ENCODE measurements around the gene GABRA5.
"Not testable (repeated sequence)": the region's sequence is repeated elsewhere in the genome, so short reads cannot be mapped to it uniquely, and the experiment has no call there.

GABRA5 gene

DNA sequence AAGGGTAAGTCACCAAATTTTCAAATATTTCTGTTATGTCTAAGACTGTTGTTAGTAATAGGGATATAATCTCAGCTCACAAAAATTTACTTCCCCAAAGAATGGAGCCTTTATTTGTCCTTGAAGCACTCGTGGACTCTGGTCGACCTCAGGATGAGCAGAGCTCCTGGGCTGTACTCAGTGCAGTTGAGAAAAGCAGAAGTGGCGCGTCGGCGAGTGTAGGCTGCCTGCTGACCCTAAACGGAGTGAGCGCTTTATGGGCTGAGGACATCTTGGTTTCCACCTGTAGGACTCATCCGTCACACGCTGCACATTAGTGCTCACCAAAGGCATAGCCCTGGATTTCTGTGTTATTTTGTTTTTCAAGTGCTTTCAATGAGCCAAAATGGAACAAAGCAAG is 11.0 kb downstream of the GABRA5 start:
- no peak for DNase-seq (ENCODE audit: low read depth in 2 of 2)

DNA sequence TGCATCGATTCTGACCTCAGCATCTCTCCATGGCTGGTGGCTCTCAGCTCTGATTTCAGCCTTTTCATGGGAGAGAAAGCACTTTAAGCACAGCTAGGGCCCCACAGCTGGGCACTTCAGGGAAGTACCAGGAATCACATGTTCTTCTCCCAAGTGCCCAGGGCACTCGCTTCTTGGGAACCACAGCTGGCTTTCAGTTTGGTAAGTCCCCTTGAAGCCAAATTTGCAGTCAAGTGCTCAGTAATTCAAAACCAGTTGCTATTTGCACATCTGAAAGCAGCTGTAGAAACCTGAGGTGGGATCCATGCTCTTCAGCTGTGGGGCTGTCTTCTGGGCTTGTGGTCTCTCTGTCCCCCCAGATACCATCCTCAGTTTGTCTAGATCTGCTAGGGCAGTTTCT is 12.8 kb downstream of the GABRA5 start:
- DNase-seq (ENCODE audit: low read depth in 2 of 2) = no peak

DNA sequence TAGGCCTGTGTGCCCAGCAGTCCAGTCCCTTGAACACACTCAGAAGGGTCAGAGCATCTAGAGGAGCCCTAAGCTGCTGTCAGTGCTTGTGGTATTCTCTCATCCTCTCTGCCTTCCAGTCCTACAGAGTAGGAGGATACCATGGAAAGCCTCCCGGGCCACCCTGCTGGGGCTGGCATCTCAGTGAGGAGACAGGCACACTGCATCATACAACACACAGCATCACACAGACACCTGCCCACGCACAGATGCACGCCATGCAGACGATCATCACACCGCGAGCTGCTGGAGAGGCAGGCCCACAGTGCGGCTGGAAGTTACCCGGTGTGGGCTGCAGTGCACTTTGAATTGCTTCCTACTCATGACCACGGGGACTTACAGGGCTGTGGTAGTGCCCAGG is 15.2 kb downstream of the GABRA5 start:
- no peak for DNase-seq (ENCODE audit: low read depth in 2 of 2)

DNA sequence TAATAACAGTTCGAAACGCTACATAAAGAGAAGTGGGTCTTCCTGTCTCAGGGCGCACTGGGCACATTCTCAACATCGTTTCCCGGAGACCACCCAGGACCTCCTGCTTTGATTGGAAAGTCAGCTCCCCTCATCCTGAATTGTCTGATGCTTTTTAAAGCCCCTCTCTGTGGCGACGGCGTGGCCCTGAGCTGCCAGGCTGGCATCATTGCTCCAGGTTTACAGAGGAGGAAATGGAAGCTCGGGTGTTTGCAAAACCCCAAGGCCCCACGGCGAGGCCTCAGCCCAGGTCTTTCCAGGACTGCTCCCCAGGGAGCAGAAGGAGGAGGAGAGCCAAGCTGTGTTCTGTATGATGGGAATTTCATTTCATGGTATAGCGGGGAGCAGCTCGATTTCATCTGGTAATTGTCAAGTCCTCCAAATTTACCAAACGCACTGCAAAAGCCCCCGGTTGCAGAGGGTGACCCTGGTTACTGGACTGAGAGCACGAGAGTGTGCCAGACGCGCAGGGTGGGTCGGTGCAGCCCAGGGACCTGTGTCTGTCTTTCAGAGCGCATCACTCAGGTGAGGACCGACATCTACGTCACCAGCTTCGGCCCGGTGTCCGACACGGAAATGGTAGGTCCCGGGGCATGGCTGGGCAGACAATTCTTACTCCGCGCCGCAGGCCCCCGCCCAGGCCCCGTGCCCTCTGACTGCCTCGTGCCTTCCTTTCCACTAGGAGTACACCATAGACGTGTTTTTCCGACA is 15.9 kb downstream of the GABRA5 start:
- DNase-seq (ENCODE audit: low read depth in 2 of 2) = no peak

DNA sequence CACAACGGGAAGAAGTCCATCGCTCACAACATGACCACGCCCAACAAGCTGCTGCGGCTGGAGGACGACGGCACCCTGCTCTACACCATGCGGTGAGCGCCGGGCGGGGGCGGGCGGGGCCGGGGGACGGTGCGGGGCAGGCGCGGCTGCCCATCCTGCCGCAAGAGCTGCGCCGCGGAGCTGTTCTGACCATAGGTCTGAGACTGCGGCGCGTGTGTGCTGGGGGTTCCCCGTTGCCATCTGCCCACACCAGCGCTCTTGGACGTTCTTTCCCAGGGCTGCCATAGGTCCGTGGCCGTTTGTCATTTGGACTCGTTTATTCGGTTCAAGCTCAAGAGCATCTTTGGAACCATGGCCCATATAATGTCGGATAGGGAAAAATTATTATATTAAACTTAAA is 16.6 kb downstream of the GABRA5 start:
- no peak for DNase-seq (ENCODE audit: low read depth in 2 of 2)

DNA sequence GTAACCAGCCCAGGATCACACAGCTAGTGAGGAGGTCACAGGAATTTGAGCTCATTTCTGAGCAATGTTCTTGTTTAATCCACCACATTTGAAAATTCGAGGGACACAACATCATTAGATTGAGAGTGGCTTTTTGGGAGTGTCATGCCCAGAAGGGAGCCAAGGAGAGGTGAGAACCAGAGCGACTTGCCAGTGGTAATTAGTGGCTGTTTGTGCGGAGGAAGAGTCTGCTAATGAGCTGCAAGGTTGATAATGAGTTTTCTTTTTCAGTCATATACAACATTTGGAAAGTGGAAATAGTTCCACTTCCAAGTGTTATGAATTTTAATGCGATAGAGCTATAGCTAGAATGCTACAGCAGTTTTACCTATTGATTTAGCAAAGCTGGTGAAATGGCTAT is 19.7 kb downstream of the GABRA5 start:
- DNase-seq (ENCODE audit: low read depth in 2 of 2) = no peak

DNA sequence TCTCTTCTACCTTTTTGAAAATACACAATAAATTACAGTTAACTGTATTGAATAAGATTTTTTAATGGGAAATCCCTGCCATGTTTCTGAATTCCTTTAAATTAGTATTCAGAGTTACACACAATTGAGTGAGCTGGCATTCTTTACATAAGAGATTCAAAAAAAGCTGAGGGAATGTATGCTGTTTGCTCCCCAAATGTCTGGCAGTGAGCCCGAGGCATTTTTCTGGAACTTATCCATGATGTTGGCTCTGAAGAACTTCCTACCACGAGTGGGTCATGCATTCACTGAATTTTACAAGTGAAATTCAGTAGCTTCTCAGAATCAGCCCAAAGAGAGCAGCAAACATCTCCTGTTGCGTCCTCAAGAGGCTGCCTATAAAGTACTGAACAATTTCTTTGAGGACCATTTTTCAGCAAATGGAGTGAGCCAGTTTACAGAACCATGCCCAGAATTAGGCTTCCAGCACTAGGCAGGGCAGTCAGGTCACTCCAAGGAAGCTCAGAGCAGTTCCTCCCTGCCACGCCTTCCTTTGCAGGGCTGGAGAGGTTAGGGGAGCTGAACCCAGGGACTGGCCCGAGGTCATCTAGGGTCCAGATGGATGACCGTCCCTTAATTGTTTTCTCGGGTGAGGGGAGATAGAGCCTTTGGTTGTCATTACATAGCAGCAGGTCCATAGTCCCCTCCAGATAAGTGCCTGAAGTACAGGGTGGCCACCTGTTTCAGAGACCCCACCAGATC is 21.2 kb downstream of the GABRA5 start:
- no peak for DNase-seq (ENCODE audit: low read depth in 2 of 2)

DNA sequence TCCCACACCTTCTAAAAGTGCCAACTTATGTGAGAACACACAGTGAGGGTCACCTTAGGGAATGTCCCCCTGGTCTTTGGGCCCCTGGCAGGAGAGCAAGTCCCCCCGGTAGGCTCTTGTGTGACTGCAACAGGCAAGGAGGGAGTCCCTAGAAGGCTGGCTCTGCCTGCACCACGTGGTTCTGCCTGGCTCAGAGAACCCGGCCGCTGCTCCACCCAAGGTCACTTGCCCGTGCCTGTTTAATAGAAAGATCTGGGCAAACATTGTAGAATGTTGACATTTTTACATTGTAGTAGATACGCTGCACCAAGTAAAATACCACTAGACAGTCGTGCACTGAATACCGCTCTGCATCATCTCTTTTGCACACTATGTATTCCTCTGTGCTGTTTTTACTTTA is 21.9 kb downstream of the GABRA5 start:
- no peak for DNase-seq (ENCODE audit: low read depth in 2 of 2)

DNA sequence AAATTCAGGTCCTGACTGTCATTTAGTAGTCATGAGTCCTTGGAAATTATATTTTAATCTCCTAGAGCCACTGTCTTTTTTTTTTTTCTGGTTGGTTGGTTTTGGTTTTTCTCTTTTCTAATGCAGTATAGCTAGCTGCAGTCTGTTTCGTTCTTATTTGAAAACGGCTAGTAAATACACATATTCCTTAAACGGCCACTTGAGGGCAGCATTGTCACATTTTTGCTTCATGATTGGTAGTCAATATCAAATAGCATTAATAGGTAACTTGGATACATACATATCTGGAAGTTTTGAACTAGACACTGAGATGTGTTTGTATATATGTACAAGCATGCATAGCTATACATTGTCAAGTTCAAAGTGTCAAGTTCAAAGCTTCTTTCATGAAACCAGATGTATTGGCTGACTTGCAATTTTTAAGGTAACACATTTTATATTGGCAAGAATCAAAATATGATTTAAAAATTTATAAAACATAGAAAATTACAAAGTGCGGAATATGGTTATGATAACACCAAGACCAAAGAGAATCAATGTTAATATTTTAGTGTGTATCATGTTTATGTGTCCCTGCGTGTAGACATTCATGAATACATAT is 22.5 kb downstream of the GABRA5 start:
- DNase-seq (ENCODE audit: low read depth in 2 of 2) = peak; percentile 9 to 51

DNA sequence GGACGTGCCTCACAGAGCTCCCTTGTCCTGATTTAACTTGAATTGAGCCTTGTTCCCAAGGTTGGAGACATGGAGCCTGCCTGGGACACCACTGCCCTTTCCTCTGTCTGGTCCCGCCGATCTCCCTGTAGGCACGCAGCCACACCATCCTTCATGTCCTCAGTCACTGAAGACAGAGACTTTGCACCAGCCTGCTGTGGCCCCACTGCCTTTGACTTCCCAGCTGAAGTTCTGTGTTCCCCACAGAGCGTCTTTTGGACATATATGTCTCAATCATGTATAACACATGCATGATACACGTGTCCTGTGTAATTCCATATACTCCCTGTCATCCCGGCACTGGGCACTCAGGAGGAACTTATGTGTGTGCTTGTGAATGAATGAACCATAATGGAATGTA is 23.6 kb downstream of the GABRA5 start:
- no peak for DNase-seq (ENCODE audit: low read depth in 2 of 2)

DNA sequence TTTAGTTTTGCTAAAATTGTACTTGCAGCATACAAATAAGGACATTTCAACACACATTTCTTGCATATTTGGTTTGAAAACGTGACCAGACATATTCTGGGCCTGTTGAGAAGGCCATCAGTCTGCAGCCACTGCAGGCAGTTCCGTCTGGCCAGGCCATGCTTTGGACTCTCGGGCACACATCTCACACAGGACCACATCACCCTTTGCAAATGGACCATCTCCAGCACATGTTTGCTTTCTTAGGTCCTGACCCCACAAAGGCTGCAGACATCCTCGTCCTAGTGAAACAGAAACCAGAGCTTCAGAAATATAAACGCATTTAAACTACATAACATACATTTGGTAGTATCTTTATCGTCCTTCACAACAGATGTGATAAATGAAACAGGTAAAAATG is 24.1 kb downstream of the GABRA5 start:
- no peak for DNase-seq (ENCODE audit: low read depth in 2 of 2)

DNA sequence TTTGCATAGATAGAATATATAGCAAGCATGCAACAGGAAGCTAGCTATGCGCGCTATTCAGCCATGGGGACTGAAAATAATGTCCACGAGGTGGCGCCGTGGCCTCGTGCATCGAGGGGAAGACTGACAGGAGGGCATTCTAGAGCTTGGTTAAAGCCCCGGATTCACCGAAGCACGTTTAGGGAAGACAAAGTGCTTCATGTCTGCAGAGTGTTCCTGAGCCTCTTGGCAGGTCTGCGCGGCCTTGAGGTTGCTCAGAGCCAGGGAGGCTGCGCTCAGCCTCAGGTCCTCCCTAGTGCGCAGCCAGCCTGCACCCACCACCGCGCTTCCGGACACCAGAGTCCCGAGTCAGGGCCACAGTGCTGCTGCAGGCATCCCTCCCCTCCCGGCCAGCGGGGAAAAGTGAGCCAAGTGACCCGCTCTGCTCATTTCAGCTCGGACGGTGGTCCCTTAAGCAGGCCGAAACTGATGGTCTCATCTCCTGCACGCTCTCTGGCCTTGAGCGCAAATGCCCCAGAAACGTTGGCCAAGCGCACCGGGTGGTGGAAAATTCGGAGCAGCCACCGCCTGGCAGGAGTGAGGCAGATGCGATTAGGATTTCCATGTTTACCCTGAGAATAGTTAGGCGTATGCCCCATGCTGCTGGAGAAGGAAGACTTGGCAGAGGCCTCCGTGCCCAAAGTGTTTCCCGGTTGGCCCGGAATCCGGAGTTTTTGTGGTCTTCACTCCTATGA is 24.8 kb downstream of the GABRA5 start:
- DNase-seq (ENCODE audit: low read depth in 2 of 2) = peak; percentile 7 to 53

DNA sequence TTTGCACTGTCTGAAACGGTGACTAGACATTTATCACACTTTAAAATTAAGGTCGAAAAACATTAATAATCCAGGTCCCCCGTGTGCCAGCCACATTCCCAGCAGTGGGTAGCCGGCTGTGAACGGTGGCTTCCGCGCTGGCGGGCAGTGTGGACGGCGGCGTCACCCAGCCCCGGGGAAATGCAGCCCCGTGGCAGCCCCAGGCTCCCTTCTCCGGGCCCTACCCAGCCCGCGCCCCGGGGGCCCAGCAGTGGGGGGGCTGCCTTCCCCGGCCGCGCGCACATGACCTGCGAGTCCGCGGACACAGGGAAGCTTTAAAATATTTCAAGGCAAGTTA is 25.3 kb downstream of the GABRA5 start:
- no peak for DNase-seq (ENCODE audit: low read depth in 2 of 2)

DNA sequence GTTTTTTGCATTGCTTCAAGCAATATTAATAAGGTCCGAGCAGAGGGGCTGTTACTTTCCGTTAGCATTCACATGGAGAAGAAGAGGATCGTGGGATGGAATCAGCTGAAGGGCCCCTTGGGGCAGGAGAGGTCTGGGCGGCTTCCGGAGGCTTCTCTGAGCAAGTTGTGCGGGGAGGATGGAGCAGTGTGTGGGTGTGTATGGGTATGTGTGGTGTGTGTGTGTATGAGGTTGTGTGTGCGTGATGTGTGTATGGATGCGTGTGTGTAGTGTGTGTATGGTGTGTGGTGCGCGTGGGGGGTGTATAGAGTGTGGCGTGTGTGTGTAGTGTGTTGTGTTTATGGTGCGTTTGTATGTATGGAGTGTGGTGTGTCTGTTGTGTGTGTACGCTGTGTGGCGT is 25.8 kb downstream of the GABRA5 start:
- DNase-seq (ENCODE audit: low read depth in 2 of 2) = no peak

DNA sequence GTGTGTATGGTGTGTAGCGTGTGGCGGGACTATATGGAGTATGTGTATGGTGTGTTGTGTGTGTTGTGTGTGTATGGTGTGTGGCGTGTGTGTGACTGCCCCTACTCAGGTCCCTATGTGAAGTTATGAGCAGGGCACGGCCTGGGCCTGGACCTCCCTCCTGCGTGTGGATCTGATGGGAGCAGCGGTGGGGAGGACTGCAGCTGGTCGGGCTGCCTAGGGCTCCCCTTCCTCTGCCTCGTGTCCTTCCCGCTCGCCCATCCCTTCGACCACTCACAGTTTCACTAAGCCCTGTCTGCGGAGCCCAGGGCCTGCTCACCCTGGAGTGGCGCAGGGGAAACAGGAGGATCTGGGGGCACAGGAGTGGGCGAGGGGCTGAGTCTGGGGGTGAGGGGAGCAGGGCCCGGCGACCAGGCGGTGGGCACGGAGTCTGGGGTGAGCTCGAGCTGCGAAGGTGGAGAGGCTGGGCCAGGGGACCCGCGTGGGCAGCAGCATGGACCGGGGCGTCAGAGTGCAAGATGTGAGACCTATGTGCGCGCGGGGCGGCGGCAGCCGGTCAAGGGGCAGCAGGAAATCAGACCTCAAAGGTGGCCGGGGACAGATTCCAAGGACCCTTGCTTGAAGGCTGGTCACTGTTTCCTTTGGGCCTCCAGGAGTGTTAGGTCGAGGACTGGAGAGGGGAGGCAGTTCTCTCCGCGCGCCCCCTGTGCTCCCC is 26.6 kb downstream of the GABRA5 start:
- DNase-seq (ENCODE audit: low read depth in 2 of 2) = no peak

DNA sequence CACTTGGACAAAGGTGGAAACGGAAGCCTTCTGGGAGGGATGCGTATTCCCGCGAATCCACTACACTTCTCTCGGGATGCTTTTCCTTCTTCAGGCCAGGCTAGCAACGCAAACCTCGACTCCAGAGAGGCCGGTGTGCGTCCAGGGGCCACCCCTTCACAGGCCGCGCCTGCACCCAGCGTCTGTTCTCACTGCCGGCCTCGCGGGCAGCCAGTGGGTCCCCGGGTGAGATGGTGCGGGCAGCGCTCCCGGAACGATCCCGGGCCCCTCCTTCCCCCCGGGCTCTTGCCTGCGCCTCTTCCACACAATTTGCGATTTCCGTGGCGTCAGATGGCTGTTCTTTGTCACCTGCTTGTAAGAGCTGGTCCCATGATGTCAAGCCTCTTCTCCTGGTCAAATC is 27.3 kb downstream of the GABRA5 start:
- DNase-seq (ENCODE audit: low read depth in 2 of 2) = no peak

DNA sequence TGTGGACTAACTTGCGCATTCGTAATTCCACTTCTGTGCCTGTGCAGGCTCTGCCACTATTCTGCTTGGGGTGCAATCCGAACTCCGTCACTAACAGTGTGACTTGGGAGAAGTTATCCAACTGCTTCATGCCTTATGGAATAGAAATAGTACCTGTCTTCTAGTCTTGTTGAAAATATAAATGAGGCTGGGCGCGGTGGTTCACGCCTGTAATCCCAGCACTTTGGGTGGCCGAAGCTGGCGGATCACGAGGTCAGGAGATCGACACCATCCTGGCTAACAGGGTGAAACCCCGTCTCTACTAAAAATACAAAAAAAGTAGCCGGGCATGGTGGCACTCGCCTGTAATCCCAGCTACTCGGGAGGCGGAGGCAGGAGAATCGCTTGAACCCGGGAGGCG is 28.5 kb downstream of the GABRA5 start:
- not testable (repeated sequence) for DNase-seq (ENCODE audit: low read depth in 2 of 2)

DNA sequence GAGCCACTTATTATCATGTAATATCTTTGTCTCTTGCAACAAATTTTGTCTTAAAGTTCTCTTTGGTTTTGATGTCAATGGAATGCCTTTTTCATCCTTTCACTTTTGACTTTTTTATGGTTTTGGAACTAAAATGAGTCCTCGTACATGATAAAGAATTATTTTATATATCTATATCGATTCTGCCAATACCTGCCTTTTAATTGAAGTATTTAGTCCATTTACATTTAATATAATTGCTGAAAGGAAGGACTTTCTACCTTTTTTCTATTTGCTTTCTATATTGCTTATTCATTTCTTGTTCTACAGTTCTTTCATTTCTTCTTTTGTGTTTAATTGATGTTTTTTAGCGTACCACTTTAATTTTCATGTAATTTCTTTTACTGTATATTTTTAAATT is 32.8 kb downstream of the GABRA5 start:
- DNase-seq (ENCODE audit: low read depth in 2 of 2) = no peak

DNA sequence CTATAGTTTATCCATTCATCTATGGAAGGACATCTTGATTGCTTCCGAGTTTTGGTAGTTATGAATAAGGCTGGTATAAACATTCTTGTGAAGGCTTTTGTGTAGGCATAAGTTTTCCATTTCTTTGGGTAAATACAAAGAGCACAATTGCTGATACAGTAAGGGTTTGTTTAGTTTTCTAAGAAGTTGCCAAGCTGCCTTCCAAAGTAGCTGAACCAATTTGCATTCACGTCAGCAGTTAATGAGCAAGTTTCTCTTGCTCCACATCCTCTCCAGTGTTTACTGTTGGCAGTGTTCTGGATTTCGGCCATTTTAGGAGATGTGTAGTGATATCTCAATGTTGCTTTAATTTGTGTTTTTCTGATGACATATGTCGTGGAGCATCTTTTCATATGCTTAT is 34.2 kb downstream of the GABRA5 start:
- DNase-seq (ENCODE audit: low read depth in 2 of 2) = no peak

DNA sequence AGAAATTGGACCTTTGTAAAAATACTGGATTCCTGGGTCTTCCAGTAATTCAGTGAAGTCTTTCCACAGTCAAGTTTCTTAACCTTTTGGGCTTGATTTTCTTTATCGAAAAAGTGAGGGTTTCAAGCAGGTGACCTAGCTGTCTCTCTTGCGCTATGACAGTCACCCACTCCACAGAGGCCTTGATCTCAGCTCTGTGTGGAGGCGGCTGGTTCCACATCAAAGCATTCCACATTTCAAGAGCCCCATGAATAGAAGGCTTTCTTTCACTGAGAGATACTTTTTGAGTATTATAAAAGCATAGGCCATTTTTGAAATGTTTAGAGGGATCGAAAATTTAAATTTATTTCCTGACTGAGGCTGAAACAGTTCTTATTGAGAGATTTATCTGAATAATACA is 43.9 kb downstream of the GABRA5 start:
- no peak for DNase-seq (ENCODE audit: low read depth in 2 of 2)

DNA sequence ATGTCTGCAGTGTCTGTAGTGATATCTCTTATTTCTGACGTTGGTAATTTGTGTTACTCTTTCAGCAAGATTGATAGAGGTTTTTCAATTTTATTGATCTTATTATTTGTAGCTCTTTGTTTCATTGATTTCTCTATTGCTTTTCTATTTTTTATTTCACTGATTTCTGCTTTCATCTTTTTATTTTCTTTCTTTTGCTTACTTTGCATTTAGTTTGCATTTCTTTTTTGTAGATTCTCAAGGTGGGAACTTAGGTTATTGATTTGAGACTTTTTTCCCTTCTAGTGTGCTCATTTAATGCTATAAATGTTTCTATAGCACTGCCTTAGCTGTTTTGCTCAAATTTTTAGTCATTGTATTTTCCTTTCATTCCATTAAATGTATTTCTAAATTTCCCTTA is 54.6 kb downstream of the GABRA5 start:
- DNase-seq (ENCODE audit: low read depth in 2 of 2) = no peak

DNA sequence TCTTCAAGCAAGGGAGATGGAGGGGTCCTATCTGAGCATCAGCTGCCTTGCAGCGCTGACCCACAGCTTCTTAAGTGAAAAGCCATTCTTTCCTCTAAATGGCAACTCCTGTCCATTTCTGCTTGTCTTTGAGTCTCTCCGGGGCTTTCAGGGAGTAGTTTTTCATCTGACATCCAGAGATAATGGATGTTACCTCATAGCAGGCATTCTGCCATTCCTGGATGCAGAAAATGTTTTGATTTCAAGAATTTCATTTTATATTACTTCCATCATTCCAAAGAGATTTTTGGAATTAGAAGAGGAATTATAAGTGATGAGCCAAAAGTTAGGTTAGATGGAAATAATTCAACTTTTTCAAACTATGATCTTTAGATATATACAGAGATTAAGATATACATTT is 59.2 kb downstream of the GABRA5 start:
- DNase-seq (ENCODE audit: low read depth in 2 of 2) = no peak

All from activated CD4-positive, alpha-beta T cell treated with anti-CD3 and anti-CD28 coated beads for 24 hours (primary cell).